Measurements from ENCODE around the gene EIF2AK2. TPM values are rescaled to one million over a fixed set of nuclear protein-coding genes. Genes with fewer than 3 reads are reported as not detected.

The EIF2AK2 gene
- total and polyA plus RNA-seq, 10 donors: 4.0 to 48.2 (median 33.9) TPM

GRCh38 chr2:37098416-37099118 lies 58.2 kb downstream of the EIF2AK2 start:
- 92 to 96% (median 94%) methylated on average over 4 of the region's 4 CpGs for WGBS, 5 donors

DNA sequence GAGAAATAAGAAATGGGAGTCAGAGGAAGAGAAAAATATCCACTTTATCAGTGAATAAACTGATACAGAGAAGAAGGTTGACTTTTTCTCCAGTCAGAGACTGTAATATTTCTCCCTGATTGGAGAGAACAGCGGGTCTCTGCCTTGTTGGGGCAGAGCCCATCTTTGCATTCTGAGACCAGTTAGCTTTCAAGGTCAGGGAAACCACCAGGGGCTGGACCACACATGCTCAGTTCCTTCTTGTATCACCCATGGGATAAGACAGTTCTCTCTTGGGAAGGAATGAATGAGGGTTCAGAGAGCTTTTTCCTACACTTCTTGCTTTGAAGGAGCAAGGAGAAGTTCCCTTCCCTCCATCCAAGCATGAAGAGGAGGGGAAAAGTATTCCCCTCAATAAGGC lies 60.2 kb downstream of the EIF2AK2 start:
- no peak overlapping the region for H3K27ac ChIP-seq
- DNase-seq: no peak
- no peaks in the 10 kb centered on the region for H3K27me3 ChIP-seq (replicated peaks in 1 of 7)
- WGBS, 5 donors: 76 to 92% (median 88%) methylated on average over 1 of the region's 1 CpG
- H3K9me3 ChIP-seq: no peaks in the 10 kb centered on the region
- peaks cover 0 to 14% (median under 1%) of the 10 kb centered on the region in 6 donors for H3K4me1 ChIP-seq
- H3K4me3 ChIP-seq: no peak overlapping the region
- peaks cover 0 to 98% (median 58%) of the 10 kb centered on the region in 6 donors for H3K36me3 ChIP-seq
- intact Hi-C loops (cut with DNase I; ENCODE audit: low total_unique reads): no loop called here
- TF ChIP-seq, protein P1, sequence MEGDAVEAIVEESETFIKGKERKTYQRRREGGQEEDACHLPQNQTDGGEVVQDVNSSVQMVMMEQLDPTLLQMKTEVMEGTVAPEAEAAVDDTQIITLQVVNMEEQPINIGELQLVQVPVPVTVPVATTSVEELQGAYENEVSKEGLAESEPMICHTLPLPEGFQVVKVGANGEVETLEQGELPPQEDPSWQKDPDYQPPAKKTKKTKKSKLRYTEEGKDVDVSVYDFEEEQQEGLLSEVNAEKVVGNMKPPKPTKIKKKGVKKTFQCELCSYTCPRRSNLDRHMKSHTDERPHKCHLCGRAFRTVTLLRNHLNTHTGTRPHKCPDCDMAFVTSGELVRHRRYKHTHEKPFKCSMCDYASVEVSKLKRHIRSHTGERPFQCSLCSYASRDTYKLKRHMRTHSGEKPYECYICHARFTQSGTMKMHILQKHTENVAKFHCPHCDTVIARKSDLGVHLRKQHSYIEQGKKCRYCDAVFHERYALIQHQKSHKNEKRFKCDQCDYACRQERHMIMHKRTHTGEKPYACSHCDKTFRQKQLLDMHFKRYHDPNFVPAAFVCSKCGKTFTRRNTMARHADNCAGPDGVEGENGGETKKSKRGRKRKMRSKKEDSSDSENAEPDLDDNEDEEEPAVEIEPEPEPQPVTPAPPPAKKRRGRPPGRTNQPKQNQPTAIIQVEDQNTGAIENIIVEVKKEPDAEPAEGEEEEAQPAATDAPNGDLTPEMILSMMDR (IDR thresholded peaks at IDR 0.05 in 8 of 11, conservative IDR thresholded peaks at IDR 0.05 in 3 of 11): no peak
- TF ChIP-seq POLR2AphosphoS5 (IDR thresholded peaks at IDR 0.05): no peak

More at GRCh38 chr2:37098416-37099118, 58.2 kb downstream of the EIF2AK2 start:
- no peaks in the 10 kb centered on the region for H3K27me3 ChIP-seq (replicated peaks in 1 of 7)
- peaks cover 0 to 100% (median 60%) of the 10 kb centered on the region in 6 donors for H3K36me3 ChIP-seq
- no peak overlapping the region for H3K27ac ChIP-seq
- DNase-seq: no peak
- no peak for TF ChIP-seq POLR2A (IDR thresholded peaks at IDR 0.05)
- TF ChIP-seq, protein P1 (IDR thresholded peaks at IDR 0.05 in 8 of 11, conservative IDR thresholded peaks at IDR 0.05 in 3 of 11): no peak
- TF ChIP-seq POLR2AphosphoS5 (IDR thresholded peaks at IDR 0.05): no peak
- no peaks in the 10 kb centered on the region for H3K4me1 ChIP-seq
- no peak overlapping the region for H3K4me3 ChIP-seq
- no peaks in the 10 kb centered on the region for H3K9me3 ChIP-seq
- intact Hi-C loops (cut with DNase I; ENCODE audit: low total_unique reads): no loop called here

GRCh38 chr2:37091873-37092272 lies 64.9 kb downstream of the EIF2AK2 start:
- H3K27me3 ChIP-seq (replicated peaks in 1 of 7): no peaks in the 10 kb centered on the region
- H3K36me3 ChIP-seq: peaks cover 0 to 89% (median 55%) of the 10 kb centered on the region in 6 donors
- DNase-seq: no peak
- H3K4me3 ChIP-seq: no peak overlapping the region
- TF ChIP-seq, protein P1 (IDR thresholded peaks at IDR 0.05 in 8 of 11, conservative IDR thresholded peaks at IDR 0.05 in 3 of 11): no peak
- TF ChIP-seq POLR2AphosphoS5 (IDR thresholded peaks at IDR 0.05): no peak
- TF ChIP-seq POLR2A (IDR thresholded peaks at IDR 0.05): no peak
- H3K9me3 ChIP-seq: no peaks in the 10 kb centered on the region
- peak overlapping the region; percentile 1 to 74 (median 36) for H3K27ac ChIP-seq
- 49 to 73% (median 67%) methylated on average over 5 of the region's 5 CpGs for WGBS, 5 donors
- intact Hi-C loops (cut with DNase I; ENCODE audit: low total_unique reads): no loop called here
- H3K4me1 ChIP-seq: peaks cover 3 to 60% (median 28%) of the 10 kb centered on the region in 6 donors

DNA sequence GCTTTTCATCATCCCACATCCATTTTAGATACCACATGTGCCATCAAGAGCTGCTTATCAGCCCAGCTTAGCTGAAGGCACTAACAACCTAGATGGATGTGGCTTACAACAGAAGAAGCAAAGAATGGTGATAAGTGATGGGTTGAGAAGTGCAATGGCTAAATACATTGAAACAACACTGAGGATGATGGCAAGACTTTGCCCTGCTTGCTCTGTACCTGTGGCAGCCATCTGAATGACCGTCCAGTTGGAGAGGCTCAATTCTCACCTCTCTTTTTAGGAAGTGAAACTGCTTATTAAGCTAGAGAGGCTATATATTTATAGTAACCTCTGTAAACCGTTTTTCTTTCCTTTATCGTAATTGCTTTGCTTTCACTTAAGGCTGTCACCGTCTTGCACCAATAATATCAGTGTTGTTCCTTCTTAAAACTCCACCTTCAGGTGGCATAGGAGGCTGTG lies 66.7 kb downstream of the EIF2AK2 start:
- Histone ChIP-seq H3K4me3 (no peak overlapping the region), H3K9me3 (no peaks in the 10 kb centered on the region), H3K27me3 (replicated peaks in 1 of 7) (no peaks in the 10 kb centered on the region), H3K27ac (peak overlapping the region in 5 of 8 donors; percentile 40 to 74 (median 65)), H3K36me3 (peaks cover 0 to 71% (median 39%) of the 10 kb centered on the region in 6 donors), H3K4me1 (peaks cover 10 to 78% (median 41%) of the 10 kb centered on the region in 6 donors)
- no peak for DNase-seq
- TF ChIP-seq POLR2AphosphoS5 (IDR thresholded peaks at IDR 0.05) (no peak), POLR2A (IDR thresholded peaks at IDR 0.05) (no peak)
- TF ChIP-seq, protein P1 (IDR thresholded peaks at IDR 0.05 in 8 of 11, conservative IDR thresholded peaks at IDR 0.05 in 3 of 11): no peak
- intact Hi-C loops (cut with DNase I; ENCODE audit: low total_unique reads): no loop called here
- WGBS, 5 donors: 52 to 80% (median 66%) methylated on average over 4 of the region's 4 CpGs

All from spleen (tissue), 11 donors.